MV-4-11 (cell line): ENCODE results near the gene NFKBIZ.

Experiments
- DNase-seq: peaks from one replicate; lab custom pipeline; 2025; lab: John Stamatoyannopoulos, UW

NFKBIZ gene, protein sequence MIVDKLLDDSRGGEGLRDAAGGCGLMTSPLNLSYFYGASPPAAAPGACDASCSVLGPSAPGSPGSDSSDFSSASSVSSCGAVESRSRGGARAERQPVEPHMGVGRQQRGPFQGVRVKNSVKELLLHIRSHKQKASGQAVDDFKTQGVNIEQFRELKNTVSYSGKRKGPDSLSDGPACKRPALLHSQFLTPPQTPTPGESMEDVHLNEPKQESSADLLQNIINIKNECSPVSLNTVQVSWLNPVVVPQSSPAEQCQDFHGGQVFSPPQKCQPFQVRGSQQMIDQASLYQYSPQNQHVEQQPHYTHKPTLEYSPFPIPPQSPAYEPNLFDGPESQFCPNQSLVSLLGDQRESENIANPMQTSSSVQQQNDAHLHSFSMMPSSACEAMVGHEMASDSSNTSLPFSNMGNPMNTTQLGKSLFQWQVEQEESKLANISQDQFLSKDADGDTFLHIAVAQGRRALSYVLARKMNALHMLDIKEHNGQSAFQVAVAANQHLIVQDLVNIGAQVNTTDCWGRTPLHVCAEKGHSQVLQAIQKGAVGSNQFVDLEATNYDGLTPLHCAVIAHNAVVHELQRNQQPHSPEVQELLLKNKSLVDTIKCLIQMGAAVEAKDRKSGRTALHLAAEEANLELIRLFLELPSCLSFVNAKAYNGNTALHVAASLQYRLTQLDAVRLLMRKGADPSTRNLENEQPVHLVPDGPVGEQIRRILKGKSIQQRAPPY

DNA sequence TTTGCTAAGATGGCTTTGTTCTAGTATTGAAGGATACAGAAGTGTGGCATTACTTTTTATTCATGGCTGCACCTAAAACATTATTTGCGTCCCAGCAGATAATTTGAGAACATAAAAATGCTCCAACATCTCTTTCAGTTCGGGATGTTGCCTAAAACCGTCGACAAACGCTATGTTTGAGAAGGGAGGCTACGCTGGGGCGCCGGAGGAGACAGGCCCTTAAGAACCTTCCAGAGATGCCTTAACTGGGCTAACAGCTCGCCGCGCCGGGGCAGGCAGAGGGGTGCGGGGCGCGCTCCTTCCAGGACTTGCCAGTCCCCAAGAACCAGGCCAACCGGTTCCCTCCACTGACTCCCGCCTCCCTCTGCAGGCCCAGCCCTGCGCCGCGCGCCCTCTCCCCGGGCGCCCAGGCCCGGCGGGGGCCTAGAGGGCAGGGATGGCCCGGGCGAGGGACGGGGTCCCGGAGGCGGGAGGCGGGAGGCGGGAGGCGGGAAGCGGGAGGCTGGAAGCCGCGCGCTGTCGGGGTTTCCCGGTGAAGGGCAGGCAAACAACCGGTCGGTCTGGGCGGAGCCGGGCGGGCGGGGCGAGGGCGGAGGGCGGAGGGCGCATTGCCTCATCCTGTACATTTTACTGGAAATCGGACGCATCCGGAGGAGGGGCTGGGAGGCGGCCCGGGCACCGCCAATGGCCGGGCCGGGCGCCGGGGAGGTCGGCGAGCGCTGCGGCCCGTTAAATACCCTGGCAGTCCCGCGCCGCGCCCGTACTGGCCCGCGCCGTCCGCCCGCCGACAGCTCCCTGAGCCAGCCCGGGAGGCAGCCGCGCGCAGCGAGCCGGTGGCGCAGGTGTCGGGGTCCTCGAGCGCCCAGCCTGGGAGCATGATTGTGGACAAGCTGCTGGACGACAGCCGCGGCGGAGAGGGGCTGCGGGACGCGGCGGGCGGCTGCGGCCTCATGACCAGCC, at the start of gene NFKBIZ:
TSS of gene NFKBIZ (plus strand) at position 761 of the 960 bp plus-strand sequence. CDS start at position 876, 115 bp downstream.
- DNase-seq: peak; percentile 79

DNA sequence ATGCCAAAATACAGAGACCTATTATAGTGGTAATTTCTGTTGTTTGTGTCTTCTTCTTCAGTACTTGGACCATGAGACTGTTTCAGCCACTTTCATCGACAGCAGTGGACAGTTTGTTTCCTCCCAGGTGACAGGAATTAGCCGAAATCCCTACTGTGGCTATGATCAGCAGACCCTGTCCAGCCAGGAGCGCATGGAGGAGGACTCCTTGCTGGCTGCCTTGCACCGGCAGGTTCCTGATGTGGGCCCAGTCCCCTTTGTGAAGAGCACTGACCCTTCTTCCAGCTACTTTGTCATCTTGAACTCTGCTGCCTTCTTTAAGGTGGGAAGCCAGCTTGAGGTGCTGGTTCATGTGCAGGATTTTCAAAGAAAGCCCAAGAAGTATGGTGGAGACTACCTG, 48.1 kb upstream of the NFKBIZ start:
- no peak for DNase-seq

DNA sequence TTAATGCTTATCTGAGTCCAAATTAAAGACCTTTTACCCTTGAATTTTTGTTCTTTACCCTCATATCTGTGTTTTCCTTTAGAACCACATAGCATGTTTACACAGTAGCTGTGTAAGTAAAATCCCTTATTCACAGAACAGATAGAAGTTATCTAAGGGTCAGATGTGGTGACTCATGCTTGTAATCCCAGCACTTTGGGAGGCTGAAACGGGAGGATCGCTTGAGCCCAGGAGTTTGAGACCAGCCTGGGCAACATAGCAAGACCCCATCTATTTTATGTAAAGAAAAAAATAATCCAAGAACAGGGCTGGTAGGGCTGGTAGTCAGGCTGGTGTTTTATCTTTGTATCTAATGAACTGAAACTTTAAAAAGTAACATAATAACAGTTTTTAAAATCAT, 47.1 kb upstream of the NFKBIZ start:
- no peak for DNase-seq

DNA sequence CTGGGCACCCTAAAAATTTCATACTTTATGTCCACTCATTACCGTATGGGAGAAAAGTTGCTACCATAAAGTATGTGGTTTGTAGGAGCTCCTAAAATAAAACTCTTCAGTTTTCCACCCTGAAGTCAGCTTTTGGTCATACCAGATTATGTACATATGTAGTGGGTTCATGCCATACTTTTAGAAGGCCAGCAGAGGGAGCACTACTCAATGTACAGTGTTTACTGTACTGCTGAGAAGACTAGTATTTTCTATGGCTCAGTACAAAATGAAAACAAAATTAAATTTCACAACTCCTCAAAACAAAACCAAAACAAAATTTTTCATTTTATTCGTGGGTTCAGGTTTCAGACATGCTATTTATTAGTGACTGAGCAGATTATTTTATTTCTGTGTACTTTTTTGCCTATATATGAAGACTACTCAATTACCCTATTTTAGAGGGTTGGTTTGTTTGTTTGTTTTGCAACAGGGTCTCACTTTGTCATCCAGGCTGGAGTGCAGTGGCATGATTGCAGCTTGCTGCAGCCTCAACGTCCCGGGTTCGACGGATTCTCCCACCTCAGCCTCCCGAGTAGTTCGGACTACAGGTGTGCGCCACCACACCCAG, 46.0 kb upstream of the NFKBIZ start:
- peak; percentile 68 for DNase-seq

DNA sequence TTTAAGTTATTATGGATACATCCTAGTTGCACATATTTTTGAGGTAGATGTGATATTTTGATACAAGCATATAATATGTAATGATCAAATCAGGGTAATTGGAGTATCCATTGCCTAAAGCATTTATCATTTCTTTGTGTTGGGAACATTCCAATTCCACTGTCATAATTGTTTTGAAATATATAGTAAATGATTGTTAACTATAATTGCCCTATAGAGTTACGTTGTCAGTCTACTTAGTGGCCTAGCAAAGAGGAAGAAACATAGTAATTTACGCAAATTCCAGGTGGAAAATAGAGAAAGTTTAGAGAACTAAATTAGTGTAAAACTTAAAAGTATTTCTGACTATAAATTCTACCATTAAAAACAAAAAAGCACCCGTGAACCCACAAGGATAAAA, 45.4 kb upstream of the NFKBIZ start:
- DNase-seq: no peak

DNA sequence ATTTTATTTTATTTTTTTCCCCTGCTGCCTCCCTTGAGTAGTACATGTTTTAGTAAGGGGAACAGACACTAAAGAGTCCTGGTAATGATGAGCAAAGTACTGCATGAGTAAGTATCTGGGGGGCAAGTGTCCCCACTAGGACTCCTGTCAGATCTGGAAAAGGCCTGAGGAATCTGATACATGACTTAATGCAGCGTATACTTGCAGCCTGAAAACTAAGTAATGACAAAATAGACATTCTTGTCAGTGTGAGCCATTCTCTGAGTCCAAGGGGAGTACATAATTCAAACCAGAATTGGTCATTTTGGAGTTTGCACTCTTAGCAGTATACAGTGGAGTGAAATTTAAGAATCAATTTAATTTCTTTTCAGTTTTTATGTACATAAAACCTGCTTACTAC, 42.8 kb upstream of the NFKBIZ start:
- no peak for DNase-seq

DNA sequence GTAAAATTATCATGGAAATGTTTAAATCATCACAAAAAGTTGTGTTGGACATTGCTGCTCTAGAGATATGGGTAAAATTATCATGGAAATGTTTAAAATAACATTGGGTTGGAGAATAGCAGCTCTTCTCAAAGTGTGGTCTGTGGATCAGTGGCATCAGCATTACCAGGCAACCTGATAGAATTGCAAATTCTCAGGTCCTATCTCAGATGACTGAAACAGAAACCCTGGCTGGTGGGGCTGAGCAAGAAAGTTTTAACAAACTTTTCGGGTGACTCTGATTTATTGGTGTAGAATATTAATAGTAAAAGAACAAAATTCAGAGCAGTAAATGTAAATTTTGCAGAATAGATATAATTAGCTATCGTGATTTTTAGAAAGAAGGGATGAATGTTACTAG, 41.4 kb upstream of the NFKBIZ start:
- no peak for DNase-seq

DNA sequence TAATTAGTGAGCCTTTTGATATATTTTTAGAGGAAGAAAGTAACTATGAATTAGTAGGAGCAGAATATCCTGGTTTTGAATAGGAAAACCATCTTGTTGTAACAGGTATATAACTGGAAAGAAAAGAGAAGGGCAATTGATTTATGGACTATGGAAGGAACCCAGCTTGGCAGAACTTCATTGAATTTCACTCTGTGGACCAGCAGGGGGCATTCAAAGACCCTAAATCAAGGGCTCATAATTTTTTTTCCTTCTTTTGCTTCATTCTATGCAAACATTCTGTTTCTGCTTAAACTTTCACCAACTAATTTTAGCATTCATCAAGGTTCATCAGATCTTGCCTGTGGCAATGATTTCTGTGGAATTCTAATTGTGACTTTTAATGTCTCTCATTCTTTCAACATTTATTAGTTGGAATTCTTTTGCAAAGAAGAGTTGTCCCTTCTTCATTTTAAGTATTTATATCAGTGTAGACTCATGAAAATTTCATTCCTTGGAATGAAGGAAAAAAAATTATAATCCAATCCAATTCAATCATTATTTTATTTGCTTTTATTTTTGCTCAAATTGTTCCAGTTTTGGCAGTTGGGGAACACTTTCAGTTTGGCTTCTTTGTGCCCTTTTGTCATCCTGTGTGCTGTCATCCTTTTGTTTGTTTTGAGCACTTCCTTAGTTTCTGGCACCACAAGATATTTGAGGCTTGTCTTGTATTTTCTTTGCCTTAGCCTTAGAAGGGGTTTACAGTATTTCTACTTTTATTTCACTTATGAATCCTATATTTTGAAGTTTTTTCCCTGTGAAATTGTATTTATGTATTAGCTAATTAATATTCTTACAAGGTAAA, 39.9 kb upstream of the NFKBIZ start:
- DNase-seq: peak; percentile 66

DNA sequence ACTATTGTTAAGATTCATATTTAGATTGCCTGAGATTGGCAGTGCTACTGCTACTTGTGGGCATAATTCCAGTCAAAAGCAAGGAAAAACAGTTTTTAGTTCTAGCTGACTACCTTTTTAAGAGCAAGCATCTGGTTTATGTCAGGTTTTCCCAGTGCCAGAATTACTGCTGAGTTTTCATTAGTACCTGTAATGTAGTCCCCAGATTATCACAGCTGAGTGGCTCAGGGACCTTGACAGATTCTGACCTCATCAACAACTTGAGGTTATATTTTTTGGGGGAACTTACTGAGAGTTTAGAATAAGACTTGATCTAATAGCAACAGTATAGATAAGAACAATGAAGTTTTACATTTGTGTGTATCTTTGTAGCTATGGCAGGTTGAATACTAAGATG, 39.3 kb upstream of the NFKBIZ start:
- DNase-seq: no peak

DNA sequence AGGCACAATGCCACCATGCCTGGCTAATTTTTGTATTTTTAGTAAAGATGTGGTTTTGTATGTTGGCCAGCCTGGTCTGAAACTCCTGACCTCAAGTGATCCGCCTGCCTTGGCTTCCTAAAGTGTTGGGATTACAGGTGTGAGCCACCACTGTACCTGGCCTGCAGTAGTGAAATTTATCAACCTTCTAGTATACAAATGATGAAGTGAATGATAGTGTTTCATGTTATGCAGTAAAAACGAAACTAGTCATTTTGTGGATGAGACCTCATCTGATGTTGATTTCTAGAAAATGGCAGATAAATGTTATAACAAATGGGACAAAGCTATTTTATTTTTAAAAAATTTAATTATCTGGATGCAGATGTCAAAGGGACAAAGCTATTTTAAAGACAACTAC, 37.4 kb upstream of the NFKBIZ start:
- no peak for DNase-seq

DNA sequence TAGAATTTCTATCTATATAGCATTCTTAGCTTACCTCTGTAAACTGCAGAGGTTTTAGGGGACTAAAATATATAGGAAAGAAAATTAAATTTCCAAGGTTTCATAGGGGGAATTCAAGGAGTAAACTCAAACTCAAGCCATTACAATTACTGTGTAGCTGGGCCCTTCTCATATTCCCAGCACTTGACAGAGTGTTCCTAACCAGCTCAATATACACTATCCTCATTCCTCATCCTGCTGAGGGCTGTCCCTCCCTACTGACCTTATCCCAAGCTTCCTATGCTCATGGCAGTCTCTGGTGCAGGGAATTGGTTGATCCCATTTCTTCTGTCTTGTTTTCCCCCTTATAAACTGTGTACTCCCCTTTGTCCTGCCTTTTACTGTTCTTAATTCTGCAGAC, 36.4 kb upstream of the NFKBIZ start:
- DNase-seq: no peak

DNA sequence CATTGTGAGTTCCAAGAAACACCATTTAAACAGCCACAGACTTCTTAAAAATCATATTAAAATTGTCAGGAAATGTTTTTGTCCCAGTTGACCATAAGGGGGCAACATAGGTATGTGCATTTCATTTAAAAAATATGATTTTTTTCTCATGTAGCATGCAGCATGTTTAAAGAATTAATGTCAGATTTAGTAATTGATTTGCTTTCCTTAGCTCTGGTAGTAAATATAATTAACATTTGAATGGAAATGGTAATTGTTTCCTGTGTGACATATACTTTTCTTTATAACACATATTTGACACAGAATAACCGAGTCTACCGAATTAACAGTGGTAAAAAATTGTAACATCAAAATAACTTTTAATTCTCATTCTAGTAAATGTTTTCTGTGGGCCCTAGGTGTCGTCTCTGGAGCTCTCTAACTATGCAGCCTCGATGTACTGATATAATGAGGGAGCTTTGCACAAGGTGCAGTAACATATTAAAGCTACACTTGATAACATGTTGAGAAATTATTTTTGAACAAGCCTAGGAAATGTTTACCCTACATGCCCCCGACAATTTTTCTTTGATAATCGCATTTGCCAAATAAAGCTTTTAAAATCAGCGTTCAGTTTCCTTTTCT, 35.4 kb upstream of the NFKBIZ start:
- DNase-seq: peak; percentile 24

DNA sequence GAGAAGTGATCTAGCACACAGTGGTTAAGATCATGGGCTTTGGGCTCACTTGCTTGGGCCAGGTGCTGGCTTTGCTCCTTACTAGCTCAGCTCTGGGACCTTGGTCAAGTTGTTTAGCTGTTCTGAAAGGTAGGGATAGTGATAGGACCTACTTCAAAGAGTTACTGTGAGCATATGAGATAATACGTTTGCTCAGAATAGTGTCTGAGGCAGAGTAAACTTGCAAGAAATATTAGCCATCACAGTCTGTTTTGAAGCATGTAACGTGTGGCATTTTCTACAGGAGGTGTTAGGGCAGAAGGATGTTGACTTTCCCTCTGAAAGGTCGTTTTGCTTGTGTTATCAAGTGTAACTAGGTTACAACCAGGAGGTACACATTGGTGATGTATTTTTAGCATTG, 34.5 kb upstream of the NFKBIZ start:
- no peak for DNase-seq

DNA sequence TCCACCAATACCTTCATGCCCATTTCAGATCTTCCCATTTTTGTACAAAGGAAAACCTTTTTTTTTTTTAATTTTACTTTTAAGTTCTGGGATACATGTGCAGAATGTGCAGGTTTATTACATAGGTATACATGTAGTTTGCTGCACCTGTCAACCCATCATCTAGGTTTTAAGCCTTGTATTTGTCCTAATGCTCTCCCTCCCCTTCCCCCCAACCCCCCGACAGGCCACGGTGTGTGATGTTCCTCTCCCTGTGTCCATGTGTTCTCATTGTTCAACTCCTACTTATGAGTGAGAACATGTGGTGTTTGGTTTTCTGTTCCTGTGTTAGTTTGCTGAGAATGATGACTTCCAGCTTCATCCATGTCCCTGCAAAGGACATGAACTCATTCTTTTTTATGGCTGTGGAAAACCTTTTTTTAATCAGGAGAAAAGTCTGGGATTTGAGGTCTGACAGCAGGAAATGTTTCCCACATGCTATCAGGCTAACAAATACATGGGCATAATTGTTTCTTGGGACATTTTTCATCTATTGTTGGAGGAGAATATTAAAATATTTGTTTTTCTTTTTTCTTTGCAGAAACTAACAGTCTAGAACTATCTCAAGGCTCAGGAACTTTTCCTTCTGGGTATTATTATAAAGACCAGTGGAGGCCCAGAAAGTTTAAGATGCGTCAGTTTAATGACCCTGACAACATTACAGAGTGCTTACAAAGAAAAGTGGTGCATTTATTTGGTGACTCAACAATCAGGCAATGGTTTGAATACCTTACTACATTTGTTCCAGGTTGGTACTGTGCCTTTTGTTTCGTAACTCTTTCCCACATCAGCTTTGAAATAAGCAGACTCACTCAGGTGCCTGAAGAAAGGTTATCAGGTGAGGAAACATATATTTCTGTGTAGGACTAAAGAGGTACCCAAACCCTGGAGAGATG, 32.8 kb upstream of the NFKBIZ start:
- DNase-seq: no peak

DNA sequence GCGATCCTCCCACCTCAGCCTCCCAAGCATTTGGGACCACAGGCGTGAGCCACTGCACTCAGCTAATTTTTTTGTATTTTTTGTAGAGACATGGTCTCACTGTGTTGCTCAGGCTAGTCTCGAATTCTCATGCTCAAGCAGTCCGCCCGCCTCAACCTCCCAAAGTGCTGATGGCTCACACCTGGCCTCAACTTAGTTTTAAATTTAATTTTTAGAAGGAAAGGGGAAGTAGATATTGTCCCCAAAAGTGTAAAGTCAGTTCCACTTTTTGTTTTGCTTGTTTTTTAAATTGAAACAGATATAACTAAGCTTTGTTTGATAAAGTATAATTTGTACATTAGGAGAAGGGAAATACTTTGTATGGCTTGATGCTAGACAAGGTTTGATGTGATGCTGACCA, 31.3 kb upstream of the NFKBIZ start:
- peak; percentile 7 for DNase-seq

DNA sequence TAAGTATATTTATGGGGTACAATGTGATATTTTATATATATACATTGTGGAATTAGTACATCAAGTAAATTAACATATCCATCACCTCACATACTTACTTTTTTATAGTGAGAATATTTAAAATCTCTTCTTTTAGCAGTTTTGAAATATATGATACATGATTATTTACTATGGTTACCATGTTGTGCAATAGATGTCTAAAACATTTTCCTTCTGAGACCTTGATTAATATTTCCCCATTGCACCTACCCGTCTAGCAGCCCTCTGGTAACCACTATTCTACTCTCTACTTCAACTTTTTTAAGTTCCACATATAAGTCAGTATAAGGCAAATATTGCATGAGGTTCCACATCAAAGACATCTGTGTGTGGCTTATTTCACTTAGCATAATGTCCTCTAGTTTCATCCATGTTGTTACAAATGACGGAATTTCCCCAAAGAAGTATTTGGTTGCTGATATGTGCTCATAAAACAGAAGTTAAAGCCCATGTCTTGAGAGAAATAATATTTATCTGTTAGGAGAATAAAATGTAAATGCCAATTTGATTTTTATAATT, 29.6 kb upstream of the NFKBIZ start:
- DNase-seq: peak; percentile 80

DNA sequence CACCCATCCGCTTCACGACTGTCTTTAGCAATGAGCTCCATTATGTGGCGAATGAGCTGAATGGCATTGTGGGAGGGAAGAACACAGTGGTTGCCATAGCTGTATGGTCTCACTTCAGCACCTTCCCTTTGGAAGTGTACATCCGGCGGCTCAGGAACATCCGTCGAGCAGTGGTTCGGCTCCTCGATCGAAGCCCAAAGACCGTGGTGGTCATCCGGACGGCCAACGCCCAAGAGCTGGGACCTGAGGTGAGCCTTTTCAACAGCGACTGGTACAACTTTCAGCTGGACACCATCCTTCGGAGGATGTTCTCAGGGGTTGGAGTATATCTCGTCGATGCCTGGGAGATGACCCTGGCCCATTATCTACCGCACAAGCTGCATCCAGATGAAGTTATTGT, 27.8 kb upstream of the NFKBIZ start:
- DNase-seq: no peak

DNA sequence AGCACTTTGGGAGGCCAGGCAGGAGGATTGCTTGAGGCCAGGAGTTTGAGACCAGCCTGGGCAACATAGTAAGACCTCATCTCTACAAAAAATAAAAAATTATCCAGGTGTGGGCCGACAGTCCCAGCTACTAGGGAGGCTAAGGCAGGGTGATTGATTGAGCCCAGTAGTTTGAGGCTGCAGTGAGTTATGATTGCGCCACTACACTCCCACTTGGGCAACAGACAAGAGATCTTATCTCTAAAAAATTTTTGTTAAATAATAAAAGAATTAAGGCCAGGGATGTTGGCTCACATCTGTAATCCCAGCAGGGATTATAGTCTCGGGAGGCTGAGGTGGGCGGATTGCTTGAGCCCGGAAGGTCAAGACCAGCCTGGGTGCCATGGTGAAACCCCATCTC, 25.8 kb upstream of the NFKBIZ start:
- no peak for DNase-seq

DNA sequence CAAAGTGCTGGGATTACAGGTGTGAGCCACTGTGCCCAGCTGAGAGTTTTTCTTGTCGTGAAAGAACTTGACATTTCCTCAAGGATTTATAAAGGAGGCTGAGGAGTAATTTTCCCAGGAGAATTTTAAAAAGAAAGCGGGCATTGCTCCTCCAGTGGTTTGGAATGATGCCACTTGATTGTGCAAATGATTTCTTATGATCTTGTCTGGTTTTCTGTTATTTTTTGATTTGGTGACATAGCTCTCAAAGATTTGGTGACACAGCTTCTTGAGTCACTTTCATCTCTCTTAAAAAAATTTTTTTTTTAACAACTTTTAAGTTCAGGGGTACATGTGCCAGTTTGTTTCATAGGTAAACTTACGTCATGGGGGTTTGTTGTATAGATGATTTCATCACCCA, 24.6 kb upstream of the NFKBIZ start:
- no peak for DNase-seq
